CD4-positive, alpha-beta T cell treated with Interferon gamma for 1 hour (primary cell): ENCODE data around the gene TBXT.
"Not testable (repeated sequence)": the region's sequence is repeated elsewhere in the genome, so short reads cannot be mapped to it uniquely, and the experiment has no call there.

ENCODE experiments used
- DNase-seq: peaks from one replicate; pipeline ENCODE4 v3.0.0-alpha.2; 2020

The TBXT gene

DNA sequence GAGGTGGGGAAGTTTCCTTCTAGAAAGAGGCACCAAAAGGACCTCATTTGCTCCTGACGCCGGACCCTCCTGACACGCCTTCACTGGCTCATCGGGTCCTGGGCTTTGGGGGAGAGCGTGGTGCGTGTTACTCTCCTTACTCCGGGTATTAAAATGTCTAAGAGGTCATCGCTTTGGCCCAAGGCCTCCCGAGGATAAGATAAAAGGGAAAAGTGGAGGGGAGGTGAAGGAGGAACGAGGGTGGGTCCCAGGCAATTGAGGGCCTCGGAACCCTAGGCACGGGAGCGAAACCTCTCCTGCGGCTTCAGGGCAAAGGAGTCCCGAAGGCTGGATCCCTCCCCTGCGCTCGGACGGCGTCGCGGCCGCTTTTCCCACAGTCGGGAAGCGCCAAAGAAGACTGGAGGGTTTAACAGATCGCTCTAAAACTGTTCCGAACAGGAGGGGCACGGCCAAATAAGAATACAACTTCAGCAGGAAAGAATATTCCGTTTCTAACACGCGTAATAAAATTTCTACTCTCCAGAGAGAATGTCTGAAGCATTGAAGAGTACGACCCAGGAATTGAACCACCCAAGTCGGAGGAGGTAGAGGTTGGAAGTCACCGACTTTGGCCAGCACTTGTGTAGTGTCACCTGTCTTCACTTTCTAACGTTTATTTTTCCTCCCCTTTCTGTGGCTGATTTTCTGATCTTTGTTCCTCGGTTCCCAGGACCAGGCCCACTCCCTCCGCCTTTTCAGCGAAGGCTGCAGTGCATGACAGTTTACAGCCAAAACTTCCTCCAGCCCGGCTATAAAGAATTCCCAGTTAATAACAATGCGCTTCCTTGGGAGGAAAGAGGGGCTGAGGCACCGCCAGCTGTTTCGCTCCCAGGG lies 2.1 kb upstream of the TBXT start:
- no peak for DNase-seq

- no peak for DNase-seq
Measured at GRCh38 chr6:166168616-166169548, 1.2 kb upstream of the TBXT start.

DNA sequence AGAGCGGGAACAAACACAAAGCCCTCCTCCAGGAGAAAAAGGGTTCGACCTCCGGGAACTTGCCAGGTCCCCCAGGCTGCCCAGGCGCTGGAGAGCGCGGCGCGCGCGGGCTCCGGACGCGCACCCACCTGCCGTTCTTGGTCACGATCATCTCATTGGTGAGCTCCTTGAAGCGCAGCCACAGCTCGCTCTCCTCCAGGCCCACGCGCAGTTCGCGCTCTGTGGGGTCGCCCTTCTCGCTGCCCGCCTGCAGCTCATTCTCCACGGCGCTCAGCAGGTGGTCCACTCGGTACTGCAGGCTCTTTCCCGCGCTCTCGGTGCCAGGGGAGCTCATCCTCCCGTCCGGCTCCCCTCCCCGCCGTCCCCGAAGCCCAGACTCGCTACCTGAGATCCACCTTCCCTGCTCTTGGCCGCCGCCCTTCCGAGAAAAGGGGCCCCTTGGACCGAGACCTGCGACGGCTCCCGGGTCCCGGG lies 356 bp downstream of the TBXT start:
- DNase-seq: no peak

DNA sequence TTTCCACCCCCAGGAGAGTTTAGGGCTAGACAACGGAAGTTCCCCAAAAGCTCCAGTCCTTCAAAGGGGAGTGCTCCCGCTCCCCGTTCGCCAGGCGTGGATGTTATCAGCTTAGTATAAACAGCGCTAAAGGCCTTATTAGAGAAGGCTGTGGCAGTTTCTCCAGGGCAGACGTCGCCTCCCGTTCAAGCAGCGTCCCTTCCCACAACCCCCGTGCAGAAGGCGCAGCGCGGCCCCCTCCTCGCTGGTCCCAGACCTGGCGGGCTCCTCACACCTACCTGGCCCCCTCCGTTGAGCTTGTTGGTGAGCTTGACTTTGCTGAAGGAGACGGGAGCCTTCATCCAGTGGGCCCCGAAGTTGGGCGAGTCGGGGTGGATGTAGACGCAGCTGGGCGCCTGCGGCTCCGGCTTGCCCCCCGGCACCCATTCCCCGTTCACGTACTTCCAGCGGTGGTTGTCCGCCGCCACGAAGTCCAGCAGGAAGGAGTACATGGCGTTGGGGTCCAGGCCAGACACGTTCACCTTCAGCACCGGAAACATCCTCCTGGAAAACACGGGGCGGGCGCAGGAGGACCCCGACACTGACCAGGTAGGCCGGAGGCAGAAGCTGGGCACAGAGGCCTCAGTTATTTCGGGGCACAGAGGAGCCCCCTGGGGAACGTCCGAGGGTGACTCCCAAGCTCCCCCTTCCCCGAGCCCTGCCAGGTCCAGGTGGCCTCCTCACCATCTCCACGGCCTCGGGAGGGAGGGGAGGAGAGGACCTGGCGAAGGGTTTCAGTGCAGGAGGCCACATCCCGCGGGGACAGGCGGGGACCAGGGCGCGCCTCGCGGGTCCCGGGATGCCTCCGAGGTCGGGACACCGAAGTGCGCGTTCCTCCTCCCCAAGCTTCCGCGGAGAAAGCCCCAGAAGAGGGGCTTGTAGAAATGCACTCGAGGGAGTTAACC lies 1.1 kb downstream of the TBXT start:
- DNase-seq: no peak

DNA sequence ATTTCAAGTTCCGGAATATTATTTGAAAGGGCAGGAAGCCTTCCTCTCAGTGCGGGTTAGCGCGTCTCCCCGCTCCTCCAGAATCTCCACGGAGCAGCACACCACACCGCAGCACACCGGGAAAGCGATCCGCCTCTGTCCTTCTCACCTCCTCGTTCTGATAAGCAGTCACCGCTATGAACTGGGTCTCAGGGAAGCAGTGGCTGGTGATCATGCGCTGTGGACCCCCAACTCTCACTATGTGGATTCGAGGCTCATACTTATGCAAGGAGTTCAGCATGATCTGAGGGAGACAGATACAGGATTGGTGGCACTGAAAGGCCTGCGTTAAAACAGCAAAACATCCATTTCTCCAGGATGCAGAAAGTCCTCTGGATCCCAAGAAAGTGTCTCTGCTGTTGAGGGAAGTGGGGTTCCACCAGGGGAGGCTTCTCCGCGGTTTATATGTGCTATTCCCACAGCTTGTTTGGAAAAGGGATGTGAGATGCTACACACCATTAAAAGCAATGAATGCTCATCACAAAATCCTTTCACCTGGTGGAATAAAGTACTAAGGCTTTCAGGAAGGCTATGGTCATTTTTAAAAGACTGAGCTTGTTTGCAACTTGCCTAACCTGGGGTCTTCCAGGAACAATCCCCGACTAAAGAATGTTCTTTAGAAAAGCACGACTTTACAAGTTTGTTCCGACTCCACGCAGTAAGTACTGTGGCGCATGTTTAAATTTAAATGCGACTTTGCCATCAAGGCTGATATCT lies 1.9 kb downstream of the TBXT start:
- no peak for DNase-seq

- DNase-seq: no peak
Measured at GRCh38 chr6:166162599-166163342, 4.9 kb downstream of the TBXT start.

- no peak for DNase-seq
Measured at GRCh38 chr6:166157930-166158617, 9.6 kb downstream of the TBXT start.

DNA sequence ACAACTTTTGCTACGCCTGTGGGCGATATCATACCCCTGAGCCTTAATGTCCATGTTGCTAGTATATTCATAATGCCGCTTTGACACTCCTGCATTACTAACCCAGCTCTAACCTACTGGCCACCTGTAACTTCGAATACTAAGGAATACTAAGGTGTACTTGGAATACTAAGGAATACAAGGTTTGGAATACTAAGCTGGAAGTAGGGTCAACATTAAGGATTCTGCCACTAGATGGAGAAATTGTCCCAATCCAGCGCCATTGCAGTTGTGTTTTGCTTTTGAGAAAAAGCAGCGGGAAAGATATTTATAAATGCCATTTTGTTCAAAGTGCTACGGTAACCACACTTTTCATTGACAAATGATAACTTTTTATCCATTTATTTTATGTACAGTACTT lies 10.7 kb downstream of the TBXT start:
- DNase-seq: no peak

DNA sequence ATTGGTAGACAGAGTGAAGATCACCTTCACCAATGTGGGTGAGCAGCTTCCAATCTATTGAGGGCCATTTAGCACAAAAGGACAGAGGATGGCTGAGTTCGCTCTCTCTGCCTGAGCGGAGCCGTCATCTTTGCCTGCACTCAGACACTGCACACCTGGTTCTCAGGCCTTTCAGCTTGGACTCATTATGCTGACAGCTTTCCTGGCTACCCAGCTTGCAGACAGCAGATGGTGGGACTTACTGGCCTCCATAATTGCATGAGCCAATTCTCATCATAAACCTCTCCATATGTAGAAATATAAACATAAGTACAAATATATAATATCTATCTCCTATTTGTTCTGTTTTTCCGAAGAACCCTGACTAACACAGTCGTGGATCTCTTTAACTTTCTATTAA lies 13.7 kb downstream of the TBXT start:
- DNase-seq: no peak

GRCh38 chr6:166152660-166153059 lies 15.0 kb downstream of the TBXT start:
- no peak for DNase-seq

GRCh38 chr6:166151798-166152197 lies 15.9 kb downstream of the TBXT start:
- DNase-seq: no peak

GRCh38 chr6:166145751-166146150 lies 21.9 kb downstream of the TBXT start:
- DNase-seq: no peak

DNA sequence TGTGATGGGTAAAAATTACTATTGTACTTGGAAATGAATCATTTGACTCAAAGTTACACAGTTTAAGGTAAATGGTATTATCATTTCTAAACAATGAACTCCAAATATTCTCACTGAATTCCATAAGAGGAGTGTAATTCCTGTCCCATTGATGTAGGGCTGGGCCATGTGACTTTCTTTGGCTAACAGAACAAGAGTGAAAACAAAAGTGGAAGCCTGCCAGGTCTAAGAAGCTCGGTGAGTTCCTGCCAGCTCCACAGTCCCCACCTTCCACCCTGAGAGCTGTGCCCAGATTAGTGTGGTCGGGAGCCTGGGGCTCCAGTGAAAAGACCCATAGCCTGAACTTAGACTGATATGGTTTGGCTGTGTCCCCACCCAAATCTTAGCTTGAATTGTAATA lies 24.6 kb downstream of the TBXT start:
- DNase-seq: no peak

GRCh38 chr6:166127624-166128472 lies 39.8 kb downstream of the TBXT start:
- no peak for DNase-seq

DNA sequence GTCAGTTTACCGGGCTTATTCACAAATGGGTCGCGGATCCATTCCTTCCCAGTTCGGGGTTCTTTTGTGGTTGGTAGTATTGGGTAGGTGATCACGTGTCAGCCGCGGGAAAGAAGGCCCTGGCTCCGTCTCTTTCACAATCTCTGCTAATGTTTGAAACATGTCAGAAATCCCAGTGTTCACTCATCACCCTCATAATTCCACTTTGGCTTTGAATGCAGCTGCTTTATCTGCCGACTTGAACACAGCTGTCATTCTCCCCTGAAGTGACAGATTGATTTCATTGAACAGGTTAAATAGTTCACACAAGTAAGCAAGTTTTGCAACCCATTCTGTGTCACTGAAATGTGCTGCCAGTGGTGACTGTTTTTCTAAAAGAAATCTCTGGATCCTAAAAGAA lies 44.5 kb downstream of the TBXT start:
- not testable (repeated sequence) for DNase-seq

- DNase-seq: no peak
Measured at GRCh38 chr6:166121726-166122125, 45.9 kb downstream of the TBXT start.

GRCh38 chr6:166119116-166119911 lies 48.3 kb downstream of the TBXT start:
- DNase-seq: no peak

GRCh38 chr6:166115609-166116008 lies 52.0 kb downstream of the TBXT start:
- DNase-seq: no peak

DNA sequence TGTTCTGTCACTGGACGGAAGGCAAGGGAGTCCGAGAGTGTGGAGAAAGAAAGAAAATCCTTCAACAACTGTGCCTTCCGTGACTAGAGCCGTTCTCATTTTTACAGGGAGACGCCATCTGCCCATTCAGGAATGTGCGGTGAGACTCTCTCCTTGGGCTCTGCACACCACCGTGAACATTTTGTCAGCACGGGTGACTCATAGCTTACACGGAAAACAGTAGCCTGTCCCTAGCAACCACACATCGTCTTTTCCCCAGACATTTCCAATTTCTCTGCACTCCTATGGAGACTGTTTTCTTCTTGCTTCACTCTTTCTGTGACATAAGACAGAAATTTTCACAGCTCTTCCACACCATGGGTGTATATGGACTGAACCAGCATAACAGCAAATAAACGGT lies 55.1 kb downstream of the TBXT start:
- no peak for DNase-seq
